Karpas-422 (cell line): Measurements from ENCODE around the gene TOX4. TPM values are rescaled to one million over a fixed set of nuclear protein-coding genes. Genes with fewer than 3 reads are reported as not detected.
A peak's percentile ranks its signal among the peaks of the same experiment; 100 is the strongest.

ENCODE experiments used
- DNase-seq: peaks from one replicate; pipeline ENCODE4 v3.0.0-alpha.2; 2015
- H2AFZ ChIP-seq: fragments of 200-600 bp; sonication (generic); 2 replicates; pipeline ENCODE4 v1.6.1; 2014; ENCODE audit warnings: antibody characterized with exemption, low read length, mixed read lengths
- H3K27ac ChIP-seq: fragments of 200-600 bp; sonication (generic); 2 replicates; pipeline ENCODE4 v1.5.1; 2014; ENCODE audit warnings: mild to moderate bottlenecking, low read length, moderate library complexity
- H3K27me3 ChIP-seq: fragments of 200-600 bp; sonication (generic); 2 replicates; pipeline ENCODE4 v1.6.1; 2014; ENCODE audit warnings: low read length, mixed read lengths
- H3K36me3 ChIP-seq: fragments of 200-600 bp; sonication (generic); 2 replicates; pipeline ENCODE4 v1.6.1; 2014; ENCODE audit warnings: low read length, mixed read lengths; ENCODE audit not compliant: insufficient read depth
- H3K4me1 ChIP-seq: fragments of 200-600 bp; sonication (generic); 2 replicates; pipeline ENCODE4 v1.6.1; 2014; ENCODE audit warnings: mild to moderate bottlenecking, low read length, mixed read lengths
- H3K4me2 ChIP-seq: fragments of 200-600 bp; sonication (generic); 2 replicates; pipeline ENCODE4 v1.6.1; 2014; ENCODE audit warnings: low read length, low read depth, mild to moderate bottlenecking; ENCODE audit not compliant: poor library complexity, severe bottlenecking
- H3K4me3 ChIP-seq: fragments of 200-600 bp; sonication (generic); 2 replicates; pipeline ENCODE4 v1.5.1; 2014; ENCODE audit warnings: mild to moderate bottlenecking, antibody characterized with exemption, low read length, mixed read lengths
- H3K79me2 ChIP-seq: fragments of 200-600 bp; sonication (generic); 2 replicates; pipeline ENCODE4 v1.6.1; 2014; ENCODE audit warnings: mild to moderate bottlenecking, low read length, mixed read lengths
- H3K9ac ChIP-seq: fragments of 200-600 bp; sonication (generic); 2 replicates; pipeline ENCODE4 v1.6.0; 2014; ENCODE audit warnings: low read length
- H3K9me2 ChIP-seq: fragments of 200-600 bp; sonication (generic), shearing (Covaris generic); replicated peaks from 2 replicates; pipeline ENCODE4 v1.6.0; 2014; ENCODE audit warnings: mild to moderate bottlenecking, low read length, moderate library complexity; ENCODE audit not compliant: insufficient read depth
- H3K9me3 ChIP-seq: fragments of 300-700, 200-600 bp; sonication (generic); 2 replicates; pipeline ENCODE4 v1.6.1; 2014; ENCODE audit warnings: low read length, mixed read lengths
- H4K20me1 ChIP-seq: fragments of 200-600 bp; sonication (generic); 2 replicates; pipeline ENCODE4 v1.6.1; 2014; ENCODE audit warnings: mild to moderate bottlenecking, antibody characterized with exemption, low read length, low read depth; ENCODE audit not compliant: insufficient read depth
- total RNA-seq: library from RNA; depleted of rRNA; stranded (reverse); fragments of >200 nt; shearing (Covaris generic); gene quantifications from 2 replicates; pipeline ENCODE4 v1.2.3, GENCODE V29; 2014; ENCODE audit warnings: low replicate concordance

Gene TOX4
- total RNA-seq, 1 experiment from 2014 or later, result 56.7 TPM

DNA sequence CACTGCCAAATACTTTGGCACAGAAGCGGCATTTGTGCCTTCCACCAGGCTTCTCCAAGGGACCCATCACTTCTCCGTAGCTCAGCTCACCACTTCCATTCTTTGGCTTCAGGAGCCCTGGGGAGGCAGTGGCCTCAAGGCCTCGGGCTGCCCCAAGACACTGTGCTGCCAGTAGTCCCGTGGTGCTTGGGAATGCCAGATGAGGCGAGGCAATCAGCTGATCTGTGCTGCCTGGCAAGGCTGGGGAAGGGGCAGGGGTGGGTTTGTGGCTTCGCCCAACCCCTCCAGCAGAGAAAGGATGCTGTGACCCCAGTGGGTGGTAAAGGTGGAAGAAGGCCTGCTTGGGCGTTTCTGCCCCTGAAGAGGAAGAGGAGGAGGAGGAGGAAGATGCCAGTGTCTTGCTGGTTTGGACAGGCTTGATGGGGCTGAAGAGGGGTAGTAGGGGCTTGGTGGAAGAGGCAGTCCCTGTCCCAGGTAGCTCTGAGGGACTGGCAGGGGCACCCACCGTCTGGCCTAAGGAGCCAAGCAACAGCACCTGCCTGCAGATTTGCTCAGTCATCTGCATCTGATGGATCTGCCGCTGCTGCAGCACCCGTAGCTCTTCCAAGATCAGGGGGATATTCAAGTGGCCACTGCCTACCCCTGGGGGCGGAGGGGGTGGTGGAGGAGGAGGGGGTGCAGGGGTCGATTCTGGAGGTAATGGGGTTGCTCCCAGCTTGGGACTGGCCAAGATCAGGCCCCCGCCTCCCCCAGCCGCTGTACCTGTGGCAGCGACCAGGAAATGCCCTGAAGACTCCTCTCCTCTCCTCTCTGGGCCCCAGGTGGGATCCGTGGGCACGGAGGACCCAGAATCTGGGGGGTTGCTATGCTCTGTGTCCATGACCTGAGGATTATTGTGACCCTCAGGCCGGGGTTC lies 47.8 kb downstream of the TOX4 start:
- Histone ChIP-seq H3K9me3 (no peaks in the 10 kb centered on the region), H3K4me2 (no peak overlapping the region), H3K79me2 (no peaks in the 10 kb centered on the region), H3K27ac (no peak overlapping the region), H3K9ac (no peak overlapping the region), H3K36me3 (no peaks in the 10 kb centered on the region), H3K27me3 (no peaks in the 10 kb centered on the region), H4K20me1 (no peaks in the 10 kb centered on the region), H3K4me3 (no peak overlapping the region), H3K9me2 (no peaks in the 10 kb centered on the region), H3K4me1 (peaks cover 35% of the 10 kb centered on the region), H2AFZ (no peak overlapping the region)
- DNase-seq, result no peak

DNA sequence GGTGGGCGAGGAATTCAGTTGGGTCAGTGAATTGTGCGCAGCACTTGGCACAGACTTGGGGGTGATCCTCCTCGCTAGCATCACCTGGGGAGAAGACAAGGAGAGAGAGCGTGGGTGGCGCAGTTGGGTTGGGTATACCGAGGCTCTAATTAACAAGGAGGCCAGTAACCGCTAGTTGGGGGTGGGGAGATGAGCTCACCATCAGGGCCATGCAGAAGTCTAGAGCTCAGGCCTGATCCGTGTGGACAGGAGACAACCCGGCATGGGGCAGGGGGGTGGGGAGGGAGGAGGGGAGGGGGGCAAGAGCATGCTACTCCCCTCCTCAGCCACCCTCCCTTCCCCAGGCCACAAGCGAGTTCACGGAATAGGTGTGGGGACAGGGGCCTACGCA lies 48.6 kb downstream of the TOX4 start:
- no peak overlapping the region for H3K9ac ChIP-seq
- H3K4me2 ChIP-seq, result no peak overlapping the region
- no peak overlapping the region for H2AFZ ChIP-seq
- no peak overlapping the region for H3K4me3 ChIP-seq
- H3K79me2 ChIP-seq, result no peaks in the 10 kb centered on the region
- no peaks in the 10 kb centered on the region for H3K36me3 ChIP-seq
- no peaks in the 10 kb centered on the region for H3K27me3 ChIP-seq
- peaks cover 35% of the 10 kb centered on the region for H3K4me1 ChIP-seq
- no peaks in the 10 kb centered on the region for H3K9me3 ChIP-seq
- H4K20me1 ChIP-seq, result no peaks in the 10 kb centered on the region
- no peak for DNase-seq
- H3K9me2 ChIP-seq, result no peaks in the 10 kb centered on the region
- no peak overlapping the region for H3K27ac ChIP-seq

DNA sequence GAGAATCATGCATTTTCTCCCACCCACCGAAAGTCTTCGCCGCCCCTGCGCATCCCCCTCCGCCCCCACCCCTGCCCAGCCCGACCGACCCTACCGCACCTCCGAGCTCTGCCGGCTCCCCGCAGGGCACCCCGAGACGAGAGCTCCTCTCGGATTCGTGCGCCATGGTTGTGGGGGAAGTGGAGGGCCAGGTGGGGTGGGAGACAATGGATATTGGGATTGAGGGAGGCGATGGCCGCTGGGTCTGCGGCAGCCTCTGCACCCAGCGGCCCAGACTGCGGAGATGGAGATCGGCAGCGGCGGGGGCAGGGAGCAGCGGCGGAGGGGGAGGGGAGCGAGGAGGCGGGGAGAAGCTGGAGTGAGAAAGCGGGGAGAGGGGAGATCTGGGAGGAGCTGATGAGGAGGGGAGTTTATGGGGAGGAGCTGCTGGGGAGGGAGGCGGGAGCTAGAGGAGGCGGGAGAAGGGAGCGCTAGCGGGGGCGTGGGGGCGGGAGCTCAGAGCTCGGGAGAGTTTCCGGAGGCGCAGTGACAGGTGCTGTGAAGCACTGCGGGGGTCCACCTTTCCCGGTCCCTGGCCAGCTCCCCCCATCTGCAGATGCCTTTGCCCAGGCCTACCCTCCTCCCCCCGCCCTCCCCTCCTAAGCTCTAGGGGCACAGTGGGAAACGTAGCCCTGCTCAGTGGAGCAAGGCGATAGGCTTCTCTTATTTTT lies 49.1 kb downstream of the TOX4 start, which contains the start of gene SALL2:
Gene SALL2 (minus strand): TSS at position 385 of the 710 bp plus-strand sequence. CDS start 219 bp downstream, at position 166.
- no peak for DNase-seq
- peak within 1 kb of the TSS; percentile 37 for H3K4me2 ChIP-seq
- 0 out of 2 replicates have a peak within 1 kb of the TSS, but pooled peaks have one; percentile 26 for H3K4me3 ChIP-seq
- H3K4me1 ChIP-seq, result peaks cover 35% of the 10 kb centered on the region
- H4K20me1 ChIP-seq, result no peaks in the 10 kb centered on the region
- H3K36me3 ChIP-seq, result no peaks in the 10 kb centered on the region
- H3K9ac ChIP-seq, result no peak within 1 kb of the TSS
- H3K27ac ChIP-seq, result no peak within 1 kb of the TSS
- H2AFZ ChIP-seq, result no peak within 1 kb of the TSS
- no peaks in the 10 kb centered on the region for H3K79me2 ChIP-seq
- H3K27me3 ChIP-seq, result no peaks in the 10 kb centered on the region
- no peaks in the 10 kb centered on the region for H3K9me3 ChIP-seq
- no peaks in the 10 kb centered on the region for H3K9me2 ChIP-seq

DNA sequence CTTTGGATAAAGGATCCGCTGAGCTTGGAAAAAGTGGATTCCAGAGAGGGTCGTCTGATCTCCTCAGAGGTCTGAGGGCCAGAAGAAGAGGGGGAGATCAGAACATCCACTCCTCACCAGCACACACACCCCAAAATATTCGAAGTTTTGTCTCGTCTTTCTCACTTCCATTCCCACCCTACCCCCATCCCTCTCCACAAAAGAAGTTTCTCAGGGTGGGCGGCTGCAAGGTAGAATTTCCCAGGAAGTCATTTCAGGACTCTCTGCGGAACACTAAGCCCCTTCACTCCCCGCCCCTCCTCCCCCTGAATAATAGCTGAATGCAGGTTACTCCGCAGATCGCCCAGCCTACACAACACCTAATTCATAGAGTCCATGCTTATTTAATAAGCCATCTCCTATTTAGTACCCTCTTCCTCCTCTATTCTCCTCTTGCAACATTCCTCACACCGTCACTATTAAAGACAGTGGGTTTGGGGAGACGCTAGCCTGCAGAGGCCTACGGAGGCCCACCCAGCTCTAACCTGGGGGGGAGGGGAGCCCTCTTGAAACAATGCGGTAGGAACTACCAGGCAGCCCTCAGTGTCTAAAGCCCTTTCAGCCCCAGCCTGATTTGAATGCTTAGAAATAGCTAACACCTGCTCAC lies 49.8 kb downstream of the TOX4 start:
- Histone ChIP-seq H2AFZ (no peak overlapping the region), H3K27me3 (no peaks in the 10 kb centered on the region), H3K4me3 (0 out of 2 replicates have a peak overlapping the region, but pooled peaks have one; percentile 26), H3K9me3 (no peaks in the 10 kb centered on the region), H3K4me2 (peak overlapping the region; percentile 37), H3K9ac (no peak overlapping the region), H3K9me2 (no peaks in the 10 kb centered on the region), H4K20me1 (no peaks in the 10 kb centered on the region), H3K4me1 (peaks cover 35% of the 10 kb centered on the region), H3K79me2 (no peaks in the 10 kb centered on the region), H3K36me3 (no peaks in the 10 kb centered on the region), H3K27ac (no peak overlapping the region)
- peak; percentile 65 for DNase-seq

DNA sequence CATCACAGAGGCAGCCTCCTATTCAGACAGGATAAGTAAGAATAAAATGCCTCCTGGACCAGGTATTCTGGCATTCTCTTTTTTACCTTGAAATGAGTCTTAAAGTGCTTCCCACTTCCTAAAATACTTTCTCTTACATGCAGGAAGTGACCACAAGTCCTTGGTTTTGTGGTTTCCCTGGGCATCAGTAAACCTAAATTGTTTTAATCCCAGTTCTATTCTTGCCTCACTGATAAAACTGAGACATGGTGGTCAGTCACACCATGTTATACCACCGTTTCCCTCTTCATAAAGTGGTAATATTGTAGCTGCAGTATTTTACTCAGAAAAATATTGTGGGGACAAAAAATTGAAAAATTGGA lies 50.3 kb downstream of the TOX4 start:
- H3K4me1 ChIP-seq, result peaks cover 35% of the 10 kb centered on the region
- no peaks in the 10 kb centered on the region for H3K79me2 ChIP-seq
- no peaks in the 10 kb centered on the region for H3K36me3 ChIP-seq
- no peaks in the 10 kb centered on the region for H4K20me1 ChIP-seq
- no peaks in the 10 kb centered on the region for H3K9me3 ChIP-seq
- no peak for DNase-seq
- no peak overlapping the region for H3K27ac ChIP-seq
- H3K4me3 ChIP-seq, result 0 out of 2 replicates have a peak overlapping the region, but pooled peaks have one; percentile 26
- H3K27me3 ChIP-seq, result no peaks in the 10 kb centered on the region
- peak overlapping the region; percentile 37 for H3K4me2 ChIP-seq
- H3K9ac ChIP-seq, result no peak overlapping the region
- no peaks in the 10 kb centered on the region for H3K9me2 ChIP-seq
- no peak overlapping the region for H2AFZ ChIP-seq

DNA sequence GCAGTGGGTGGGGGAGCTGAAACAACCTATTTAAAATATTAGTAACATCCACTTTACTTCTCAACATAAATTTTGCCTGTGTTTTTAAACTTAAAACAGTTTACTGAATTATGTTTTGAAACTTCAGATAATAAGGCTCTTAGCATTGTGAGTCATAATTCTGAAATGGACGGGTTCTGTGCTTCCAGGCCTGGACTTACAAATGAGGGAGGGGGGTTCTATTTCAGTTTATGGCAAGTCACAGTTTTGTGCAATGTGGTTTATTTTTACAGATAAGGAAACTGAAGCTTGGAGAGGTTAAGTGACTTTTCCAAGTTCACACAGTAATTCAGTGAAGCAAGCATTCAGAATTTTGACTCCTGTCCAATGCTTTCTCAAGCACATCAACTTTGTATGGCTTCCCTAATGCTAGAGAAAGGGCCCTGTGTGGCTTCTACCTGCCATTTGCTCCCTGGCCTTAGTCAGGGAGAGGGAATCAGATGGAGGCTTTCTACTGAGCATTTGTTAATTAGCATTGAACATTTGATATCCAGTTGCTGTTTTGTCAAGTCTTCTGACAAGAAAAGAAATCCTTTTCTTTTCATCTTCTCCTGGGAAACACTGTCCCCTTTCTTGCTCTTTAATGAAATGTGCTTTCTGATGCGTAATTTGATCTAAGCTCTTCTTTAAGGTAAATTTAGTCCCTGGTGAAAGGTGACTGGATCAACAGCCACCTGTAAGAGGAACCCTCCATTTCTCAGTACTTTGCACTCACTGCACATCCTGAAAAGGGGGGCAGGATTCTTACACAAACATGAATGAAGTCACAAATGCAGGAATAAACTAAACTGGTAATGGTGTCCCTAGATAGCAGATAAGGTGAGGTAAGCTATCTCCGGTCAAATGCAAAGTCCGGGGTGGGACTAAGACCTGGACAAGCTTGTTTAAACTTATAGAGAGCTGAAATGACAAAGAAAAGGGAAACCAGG lies 51.7 kb downstream of the TOX4 start:
- Histone ChIP-seq H3K4me2 (peak overlapping the region; percentile 21), H3K9ac (no peak overlapping the region), H3K9me2 (no peaks in the 10 kb centered on the region), H3K79me2 (no peaks in the 10 kb centered on the region), H3K9me3 (no peaks in the 10 kb centered on the region), H3K4me3 (no peak overlapping the region), H3K4me1 (peaks cover 35% of the 10 kb centered on the region), H3K27ac (no peak overlapping the region), H3K27me3 (no peaks in the 10 kb centered on the region), H2AFZ (no peak overlapping the region; the same call in 1 of the 2 replicates), H4K20me1 (no peaks in the 10 kb centered on the region), H3K36me3 (no peaks in the 10 kb centered on the region)
- peak; percentile 51 for DNase-seq

DNA sequence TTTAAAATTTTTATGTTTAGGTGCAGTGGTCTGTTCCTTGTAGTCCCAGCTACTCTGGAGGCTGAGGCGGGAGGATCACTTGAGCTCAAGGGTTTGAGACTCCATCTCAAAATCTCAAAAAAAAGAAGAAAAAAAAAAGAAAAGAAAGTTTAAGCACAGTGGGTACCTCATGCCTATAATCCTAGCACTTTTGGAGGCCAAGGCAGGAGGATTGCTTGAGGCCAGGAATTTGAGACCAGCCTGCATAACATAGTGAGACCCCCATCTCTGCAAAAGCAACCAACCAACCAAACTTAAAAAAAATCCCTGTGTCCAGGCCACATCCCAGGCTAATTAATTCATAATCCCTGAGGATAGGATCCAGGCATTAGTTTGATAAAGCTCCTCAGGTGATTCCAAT lies 52.5 kb downstream of the TOX4 start:
- DNase-seq, result no peak
- no peaks in the 10 kb centered on the region for H3K9me3 ChIP-seq
- no peaks in the 10 kb centered on the region for H4K20me1 ChIP-seq
- no peaks in the 10 kb centered on the region for H3K9me2 ChIP-seq
- H3K4me3 ChIP-seq, result no peak overlapping the region
- no peaks in the 10 kb centered on the region for H3K79me2 ChIP-seq
- no peak overlapping the region for H3K9ac ChIP-seq
- H2AFZ ChIP-seq, result no peak overlapping the region
- H3K27me3 ChIP-seq, result no peaks in the 10 kb centered on the region
- no peaks in the 10 kb centered on the region for H3K36me3 ChIP-seq
- H3K27ac ChIP-seq, result no peak overlapping the region
- H3K4me2 ChIP-seq, result peak overlapping the region; percentile 21
- peaks cover 35% of the 10 kb centered on the region for H3K4me1 ChIP-seq
